SK-N-SH (cell line): Measurements from ENCODE around the gene TBX1.

Experiments
- FOXJ3 ChIP-seq: sonication (generic); formaldehyde crosslinking; IDR thresholded peaks from 2 replicates; pipeline ENCODE4 v1.5.1; 2020; ENCODE audit warnings: mild to moderate bottlenecking, missing genetic modification reagents
- TF ChIP-seq, protein P1 (sequence below): fragments of 200-600 bp; sonication (generic); IDR thresholded peaks from 2 replicates; pipeline ENCODE4 v1.6.1; 2017; ENCODE audit warnings: antibody characterized with exemption, mild to moderate bottlenecking, moderate library complexity

DNA sequence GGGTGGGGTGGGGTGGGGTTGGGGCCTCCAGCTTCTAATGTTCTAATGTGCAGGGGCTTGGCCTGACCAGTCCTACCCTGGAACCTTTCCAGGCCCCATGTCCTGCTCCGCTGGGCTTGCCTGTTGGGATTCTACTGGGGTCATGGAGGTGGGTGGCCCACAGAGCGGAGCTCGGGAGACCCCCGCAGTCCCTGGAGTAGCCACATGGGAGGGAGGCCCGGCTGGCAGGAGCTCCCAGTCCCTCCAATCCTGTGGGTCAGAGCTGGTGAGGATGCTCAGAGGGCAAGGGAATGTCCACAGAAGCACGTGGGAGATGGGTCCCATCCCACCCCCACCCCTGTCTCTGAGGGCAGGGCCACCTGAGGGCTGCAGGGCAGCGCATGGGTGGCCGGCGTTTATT, 43.4 kb upstream of the TBX1 start:
- TF ChIP-seq FOXJ3 (CRISPR knock-in tag): no peak
- TF ChIP-seq, protein P1, sequence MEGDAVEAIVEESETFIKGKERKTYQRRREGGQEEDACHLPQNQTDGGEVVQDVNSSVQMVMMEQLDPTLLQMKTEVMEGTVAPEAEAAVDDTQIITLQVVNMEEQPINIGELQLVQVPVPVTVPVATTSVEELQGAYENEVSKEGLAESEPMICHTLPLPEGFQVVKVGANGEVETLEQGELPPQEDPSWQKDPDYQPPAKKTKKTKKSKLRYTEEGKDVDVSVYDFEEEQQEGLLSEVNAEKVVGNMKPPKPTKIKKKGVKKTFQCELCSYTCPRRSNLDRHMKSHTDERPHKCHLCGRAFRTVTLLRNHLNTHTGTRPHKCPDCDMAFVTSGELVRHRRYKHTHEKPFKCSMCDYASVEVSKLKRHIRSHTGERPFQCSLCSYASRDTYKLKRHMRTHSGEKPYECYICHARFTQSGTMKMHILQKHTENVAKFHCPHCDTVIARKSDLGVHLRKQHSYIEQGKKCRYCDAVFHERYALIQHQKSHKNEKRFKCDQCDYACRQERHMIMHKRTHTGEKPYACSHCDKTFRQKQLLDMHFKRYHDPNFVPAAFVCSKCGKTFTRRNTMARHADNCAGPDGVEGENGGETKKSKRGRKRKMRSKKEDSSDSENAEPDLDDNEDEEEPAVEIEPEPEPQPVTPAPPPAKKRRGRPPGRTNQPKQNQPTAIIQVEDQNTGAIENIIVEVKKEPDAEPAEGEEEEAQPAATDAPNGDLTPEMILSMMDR: no peak
